Stimulated activated CD8-positive, alpha-beta memory T cell treated with anti-CD3 and anti-CD28 coated beads, Interleukin-15, amount 100 ng/mL, for 24 hours (primary cell): ENCODE results near the gene DNAJC19.

Experiments
- DNase-seq: peaks from one replicate; pipeline ENCODE4 v3.0.0-alpha.2; 2020; ENCODE audit warnings: low read depth

DNAJC19 gene

DNA sequence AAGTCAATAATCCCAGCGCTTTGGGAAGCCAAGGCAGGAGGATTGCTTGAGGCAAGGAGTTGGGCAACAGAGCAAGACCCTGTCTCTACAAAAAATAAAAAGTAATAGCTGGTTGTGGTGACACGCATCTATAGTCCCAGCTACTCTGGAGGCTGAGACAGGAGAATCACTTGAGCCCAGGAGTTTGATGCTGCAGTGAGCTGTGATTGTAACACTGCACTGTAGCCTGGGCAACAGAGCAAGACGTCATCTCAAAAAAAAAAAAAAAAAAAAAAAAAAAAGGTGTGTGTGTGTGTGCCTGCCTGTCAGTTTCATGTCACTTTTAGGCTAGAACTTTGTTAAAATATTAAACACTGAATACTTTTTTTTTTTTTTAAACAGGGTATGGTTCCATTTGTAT is 28.4 kb downstream of the DNAJC19 start:
- DNase-seq: no peak

- no peak for DNase-seq
Measured at GRCh38 chr3:180959691-180960090, 29.8 kb downstream of the DNAJC19 start.

DNA sequence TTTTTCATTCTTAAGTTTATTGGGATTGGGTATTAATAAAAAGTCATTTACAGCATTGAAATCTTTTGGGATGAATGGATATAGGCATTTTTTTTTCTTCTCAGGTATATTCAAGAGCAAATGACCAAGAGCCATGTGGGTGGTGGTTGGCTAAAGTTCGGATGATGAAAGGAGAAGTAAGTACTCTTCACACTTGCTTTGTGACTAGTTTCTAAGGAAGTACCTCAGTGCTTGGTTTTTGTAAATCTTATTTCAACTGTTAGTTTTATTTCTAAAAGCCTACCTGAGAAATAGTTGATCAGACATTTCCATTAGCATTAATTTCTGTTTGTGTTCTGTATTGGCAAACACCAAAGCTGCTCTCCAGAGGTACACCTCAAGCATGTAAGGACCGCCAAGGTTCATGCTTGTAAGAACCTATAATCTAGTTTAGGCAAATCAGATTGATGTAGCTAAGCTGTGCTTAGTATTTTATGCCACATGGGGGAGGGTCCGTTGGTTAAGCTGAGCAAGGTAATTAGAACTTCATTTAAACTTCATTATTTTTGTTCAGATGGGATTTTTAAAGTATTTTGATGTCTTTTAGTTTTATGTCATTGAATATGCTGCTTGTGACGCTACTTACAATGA is 41.7 kb downstream of the DNAJC19 start:
- DNase-seq: no peak

- DNase-seq: no peak
Measured at GRCh38 chr3:180940826-180941225, 48.7 kb downstream of the DNAJC19 start.

DNA sequence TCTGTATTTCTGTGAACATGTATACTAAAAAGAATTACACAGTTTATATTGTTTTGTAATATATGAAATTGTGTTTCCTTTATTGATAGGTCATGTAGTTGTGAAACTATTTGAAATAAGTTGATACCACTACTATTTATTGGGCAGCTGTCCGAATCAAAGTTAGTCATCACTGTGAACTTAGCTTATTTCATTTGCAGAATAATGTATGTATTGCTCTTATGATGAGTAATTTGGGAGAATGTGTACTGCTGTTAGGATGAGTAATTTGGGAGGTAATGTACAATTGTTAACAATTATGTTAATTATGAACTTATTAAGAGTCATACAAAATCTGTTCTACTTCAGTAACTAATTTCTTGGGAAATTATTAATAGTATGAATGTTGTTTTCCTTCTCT is 54.9 kb downstream of the DNAJC19 start:
- DNase-seq: no peak
